ENCODE data around the gene ZNRF1.

ZNRF1 gene

GRCh38 chr16:75099738-75100602 lies 101.1 kb downstream of the ZNRF1 start:
- DNase-seq: no peak

- DNase-seq: no peak
Measured at GRCh38 chr16:75100603-75100990, 101.8 kb downstream of the ZNRF1 start.

GRCh38 chr16:75101635-75102034 lies 102.8 kb downstream of the ZNRF1 start:
- DNase-seq: no peak

GRCh38 chr16:75102595-75102994 lies 103.8 kb downstream of the ZNRF1 start:
- DNase-seq: no peak

GRCh38 chr16:75103994-75104393 lies 105.2 kb downstream of the ZNRF1 start:
- no peak for DNase-seq

GRCh38 chr16:75104836-75105235 lies 106.0 kb downstream of the ZNRF1 start:
- DNase-seq: no peak

GRCh38 chr16:75105306-75106061 lies 106.7 kb downstream of the ZNRF1 start:
- no peak for DNase-seq

- no peak for DNase-seq
Measured at GRCh38 chr16:75106351-75107274, 107.8 kb downstream of the ZNRF1 start.

GRCh38 chr16:75107505-75107904 lies 108.7 kb downstream of the ZNRF1 start:
- no peak for DNase-seq

- DNase-seq: peak; percentile 88
Measured at GRCh38 chr16:75108792-75109731, 110.2 kb downstream of the ZNRF1 start.

- DNase-seq: no peak
Measured at GRCh38 chr16:75109732-75110243, 111.0 kb downstream of the ZNRF1 start.

- DNase-seq: peak; percentile 86
Measured at GRCh38 chr16:75110637-75111513, 112.1 kb downstream of the ZNRF1 start.

- no peak for DNase-seq
Measured at GRCh38 chr16:75111514-75111940, 112.7 kb downstream of the ZNRF1 start.

- DNase-seq: no peak
Measured at GRCh38 chr16:75111961-75112733, 113.3 kb downstream of the ZNRF1 start.

GRCh38 chr16:75112734-75113491 lies 114.1 kb downstream of the ZNRF1 start:
- DNase-seq: no peak

- DNase-seq: no peak
Measured at GRCh38 chr16:75113541-75114121, 114.8 kb downstream of the ZNRF1 start.

- no peak for DNase-seq
Measured at GRCh38 chr16:75114179-75114945, 115.5 kb downstream of the ZNRF1 start.
